ENCODE results near the gene RUFY3.

DNA sequence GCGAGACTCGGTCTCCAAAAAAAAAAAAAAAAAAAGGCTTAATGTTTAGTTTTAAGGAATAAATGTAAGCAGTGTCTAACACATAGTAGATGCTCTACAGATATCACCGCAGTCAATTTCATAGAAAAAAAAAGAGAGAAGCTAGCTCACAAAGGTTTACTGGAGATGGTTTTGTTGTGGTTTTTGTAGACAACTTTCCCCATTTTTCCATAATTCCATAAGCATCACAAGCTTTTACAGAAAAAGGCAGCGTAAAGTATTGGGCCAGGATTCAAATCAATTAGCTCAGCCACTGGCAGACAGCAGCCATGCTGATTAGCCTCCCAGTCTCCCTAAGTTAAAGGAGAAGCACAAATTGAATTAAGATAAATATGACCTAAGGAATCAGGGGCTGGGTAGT lies 116.4 kb downstream of the RUFY3 start:
- TF ChIP-seq POLR2A (IDR thresholded peaks at IDR 0.05), result no peak
- TF ChIP-seq, protein P1, sequence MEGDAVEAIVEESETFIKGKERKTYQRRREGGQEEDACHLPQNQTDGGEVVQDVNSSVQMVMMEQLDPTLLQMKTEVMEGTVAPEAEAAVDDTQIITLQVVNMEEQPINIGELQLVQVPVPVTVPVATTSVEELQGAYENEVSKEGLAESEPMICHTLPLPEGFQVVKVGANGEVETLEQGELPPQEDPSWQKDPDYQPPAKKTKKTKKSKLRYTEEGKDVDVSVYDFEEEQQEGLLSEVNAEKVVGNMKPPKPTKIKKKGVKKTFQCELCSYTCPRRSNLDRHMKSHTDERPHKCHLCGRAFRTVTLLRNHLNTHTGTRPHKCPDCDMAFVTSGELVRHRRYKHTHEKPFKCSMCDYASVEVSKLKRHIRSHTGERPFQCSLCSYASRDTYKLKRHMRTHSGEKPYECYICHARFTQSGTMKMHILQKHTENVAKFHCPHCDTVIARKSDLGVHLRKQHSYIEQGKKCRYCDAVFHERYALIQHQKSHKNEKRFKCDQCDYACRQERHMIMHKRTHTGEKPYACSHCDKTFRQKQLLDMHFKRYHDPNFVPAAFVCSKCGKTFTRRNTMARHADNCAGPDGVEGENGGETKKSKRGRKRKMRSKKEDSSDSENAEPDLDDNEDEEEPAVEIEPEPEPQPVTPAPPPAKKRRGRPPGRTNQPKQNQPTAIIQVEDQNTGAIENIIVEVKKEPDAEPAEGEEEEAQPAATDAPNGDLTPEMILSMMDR (IDR thresholded peaks at IDR 0.05), result no peak
